ENCODE data around the gene LRBA. TPM values are rescaled to one million over a fixed set of nuclear protein-coding genes. Genes with fewer than 3 reads are reported as not detected.

LRBA gene
- total and polyA plus RNA-seq, 2 donors (not counting 1 experiment from before 2014, with no cell fraction given): 16.4 to 36.7 TPM

DNA sequence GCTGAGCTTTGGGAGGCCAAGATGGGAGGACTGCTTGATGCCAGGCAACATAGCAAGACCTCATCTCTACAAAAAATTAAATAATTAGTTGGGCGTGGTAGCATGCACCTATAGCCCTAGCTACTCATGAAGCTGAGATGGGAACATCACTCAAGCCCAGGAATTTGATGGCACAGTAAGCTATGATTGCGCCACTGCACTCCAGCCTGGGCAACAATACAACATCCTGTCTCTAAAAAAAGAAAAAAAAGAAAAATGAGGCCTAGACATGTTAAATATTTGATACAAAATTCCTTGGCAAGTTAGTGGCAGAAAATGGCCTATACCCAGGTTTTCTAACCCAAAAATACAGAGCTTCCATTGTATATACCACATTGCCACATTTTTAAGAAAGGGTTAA is 521.2 kb downstream of the LRBA start:
- peak; percentile 40 to 44 for DNase-seq (ENCODE audit: low read depth in 2 of 2)

DNA sequence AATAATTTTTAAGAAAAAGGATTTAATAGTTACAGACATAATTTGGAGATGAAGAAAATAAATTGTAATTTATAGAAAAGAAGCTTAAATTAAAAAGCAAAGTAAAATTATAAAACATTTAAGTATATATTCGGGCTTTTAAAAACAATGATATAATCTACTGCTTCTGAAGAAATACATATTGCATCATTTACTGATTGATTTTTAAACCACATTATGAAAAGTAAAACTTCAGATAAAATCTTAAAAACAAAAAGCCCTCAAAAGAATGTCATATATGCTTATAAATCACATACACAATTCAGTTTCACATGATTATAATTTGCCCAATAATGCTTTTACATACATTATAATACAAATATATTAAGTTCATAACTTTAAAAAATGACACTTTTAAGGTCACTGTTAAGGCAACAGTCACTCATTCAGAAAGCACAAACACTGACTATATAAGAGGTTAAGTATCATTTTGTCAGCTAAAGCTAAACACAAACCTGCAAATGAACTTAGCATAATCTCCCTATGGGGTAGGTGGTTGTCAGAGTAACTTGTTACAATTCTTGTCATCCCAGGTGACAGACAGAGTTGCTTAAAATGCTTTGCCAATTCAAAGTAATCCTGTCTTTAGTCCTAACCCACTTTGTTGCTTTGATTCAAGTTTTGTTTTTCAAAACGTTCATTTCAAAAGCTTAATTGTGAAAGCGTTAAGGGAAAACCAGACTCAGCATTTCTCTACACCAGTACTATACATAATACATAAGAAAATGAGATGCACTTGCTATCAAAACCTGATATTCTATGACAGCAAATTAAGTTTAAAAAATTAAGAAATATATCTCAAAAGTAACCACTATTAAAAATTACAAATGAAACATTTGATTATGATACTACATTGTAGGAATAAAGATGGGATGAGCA is 523.7 kb downstream of the LRBA start:
- no peaks in the 10 kb centered on the region for H3K4me1 ChIP-seq (ENCODE audit: control insufficient read depth, extremely low read depth, insufficient read depth, low read length)
- no peak overlapping the region for H3K9ac ChIP-seq (ENCODE audit: insufficient read depth, low read length)
- no peak for DNase-seq (ENCODE audit: low read depth in 2 of 2)
- no peak overlapping the region for H2AFZ ChIP-seq (ENCODE audit: low read length)
- TF ChIP-seq EZH2 (IDR thresholded peaks at IDR 0.05; ENCODE audit: low read length, missing control alignments): no peak
- TF ChIP-seq, protein P1, sequence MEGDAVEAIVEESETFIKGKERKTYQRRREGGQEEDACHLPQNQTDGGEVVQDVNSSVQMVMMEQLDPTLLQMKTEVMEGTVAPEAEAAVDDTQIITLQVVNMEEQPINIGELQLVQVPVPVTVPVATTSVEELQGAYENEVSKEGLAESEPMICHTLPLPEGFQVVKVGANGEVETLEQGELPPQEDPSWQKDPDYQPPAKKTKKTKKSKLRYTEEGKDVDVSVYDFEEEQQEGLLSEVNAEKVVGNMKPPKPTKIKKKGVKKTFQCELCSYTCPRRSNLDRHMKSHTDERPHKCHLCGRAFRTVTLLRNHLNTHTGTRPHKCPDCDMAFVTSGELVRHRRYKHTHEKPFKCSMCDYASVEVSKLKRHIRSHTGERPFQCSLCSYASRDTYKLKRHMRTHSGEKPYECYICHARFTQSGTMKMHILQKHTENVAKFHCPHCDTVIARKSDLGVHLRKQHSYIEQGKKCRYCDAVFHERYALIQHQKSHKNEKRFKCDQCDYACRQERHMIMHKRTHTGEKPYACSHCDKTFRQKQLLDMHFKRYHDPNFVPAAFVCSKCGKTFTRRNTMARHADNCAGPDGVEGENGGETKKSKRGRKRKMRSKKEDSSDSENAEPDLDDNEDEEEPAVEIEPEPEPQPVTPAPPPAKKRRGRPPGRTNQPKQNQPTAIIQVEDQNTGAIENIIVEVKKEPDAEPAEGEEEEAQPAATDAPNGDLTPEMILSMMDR (conservative IDR thresholded peaks at IDR 0.05 in 1 of 2, IDR thresholded peaks at IDR 0.05 in 1 of 2; ENCODE audit: low read depth in 1 of 2, low read length in 2 of 2): no peak
- H3K79me2 ChIP-seq (ENCODE audit: control insufficient read depth, insufficient read depth, low read length): no peaks in the 10 kb centered on the region
- H3K4me2 ChIP-seq (ENCODE audit: extremely low read depth, insufficient read depth, low read length): no peak overlapping the region
- no peaks in the 10 kb centered on the region for H4K20me1 ChIP-seq (ENCODE audit: control insufficient read depth, extremely low read depth, insufficient read depth, low read length)
- no peaks in the 10 kb centered on the region for H3K27me3 ChIP-seq (ENCODE audit: control insufficient read depth, insufficient read depth, low read length)
- H3K27ac ChIP-seq (ENCODE audit: insufficient read depth, low read length): no peak overlapping the region
- no peak overlapping the region for H3K4me3 ChIP-seq (replicated peaks in 1 of 4; ENCODE audit: control extremely low read depth in 1 of 4, insufficient read depth in 1 of 4, low read depth in 3 of 4, low read length in 4 of 4)
- H3K36me3 ChIP-seq (ENCODE audit: control insufficient read depth, insufficient read depth, low read length): no peaks in the 10 kb centered on the region
- H3K9me3 ChIP-seq (ENCODE audit: control insufficient read depth, insufficient read depth, low read depth, low read length): no peaks in the 10 kb centered on the region

More for the DNA sequence above, 521.2 kb downstream of the LRBA start:
- Histone ChIP-seq H3K27ac (ENCODE audit: insufficient read depth, low read length) (no peak overlapping the region), H3K36me3 (ENCODE audit: control insufficient read depth, insufficient read depth, low read length) (no peaks in the 10 kb centered on the region), H3K27me3 (ENCODE audit: control insufficient read depth, insufficient read depth, low read length) (no peaks in the 10 kb centered on the region), H4K20me1 (ENCODE audit: control insufficient read depth, extremely low read depth, insufficient read depth, low read length) (no peaks in the 10 kb centered on the region), H2AFZ (ENCODE audit: low read length) (no peak overlapping the region), H3K4me2 (ENCODE audit: extremely low read depth, insufficient read depth, low read length) (no peak overlapping the region), H3K4me3 (replicated peaks in 1 of 4; ENCODE audit: control extremely low read depth in 1 of 4, insufficient read depth in 1 of 4, low read depth in 3 of 4, low read length in 4 of 4) (no peak overlapping the region), H3K9ac (ENCODE audit: insufficient read depth, low read length) (no peak overlapping the region), H3K79me2 (ENCODE audit: control insufficient read depth, insufficient read depth, low read length) (no peaks in the 10 kb centered on the region), H3K9me3 (ENCODE audit: control insufficient read depth, insufficient read depth, low read depth, low read length) (no peaks in the 10 kb centered on the region), H3K4me1 (ENCODE audit: control insufficient read depth, extremely low read depth, insufficient read depth, low read length) (no peaks in the 10 kb centered on the region)
- TF ChIP-seq EZH2 (IDR thresholded peaks at IDR 0.05; ENCODE audit: low read length, missing control alignments): no peak
- TF ChIP-seq, protein P1 (conservative IDR thresholded peaks at IDR 0.05 in 1 of 2, IDR thresholded peaks at IDR 0.05 in 1 of 2; ENCODE audit: low read depth in 1 of 2, low read length in 2 of 2): no peak

DNA sequence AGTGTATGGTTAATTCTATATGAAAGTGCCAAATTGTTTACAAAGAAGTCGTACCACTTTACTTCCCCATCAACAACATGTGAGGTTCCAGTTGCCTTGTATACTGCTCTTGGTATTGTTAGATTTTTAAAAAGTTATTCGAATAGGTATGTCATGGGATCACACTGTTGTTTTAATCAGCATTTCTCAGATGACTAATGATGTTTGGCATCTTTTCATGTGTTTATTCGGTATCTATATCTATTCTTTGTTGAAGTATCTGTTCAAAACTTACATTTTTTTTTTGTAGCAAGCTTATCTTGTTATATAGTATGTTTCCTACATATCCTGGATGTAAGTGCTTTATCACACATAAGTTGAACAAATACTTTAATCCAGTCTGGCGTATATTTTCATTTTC is 532.5 kb downstream of the LRBA start:
- Histone ChIP-seq H3K79me2 (ENCODE audit: control insufficient read depth, insufficient read depth, low read length) (no peaks in the 10 kb centered on the region), H3K4me1 (ENCODE audit: control insufficient read depth, extremely low read depth, insufficient read depth, low read length) (no peaks in the 10 kb centered on the region), H4K20me1 (ENCODE audit: control insufficient read depth, extremely low read depth, insufficient read depth, low read length) (no peaks in the 10 kb centered on the region), H3K36me3 (ENCODE audit: control insufficient read depth, insufficient read depth, low read length) (no peaks in the 10 kb centered on the region), H3K27ac (ENCODE audit: insufficient read depth, low read length) (no peak overlapping the region), H3K9ac (ENCODE audit: insufficient read depth, low read length) (no peak overlapping the region), H3K4me2 (ENCODE audit: extremely low read depth, insufficient read depth, low read length) (no peak overlapping the region), H3K4me3 (replicated peaks in 1 of 4; ENCODE audit: control extremely low read depth in 1 of 4, insufficient read depth in 1 of 4, low read depth in 3 of 4, low read length in 4 of 4) (no peak overlapping the region), H3K27me3 (ENCODE audit: control insufficient read depth, insufficient read depth, low read length) (no peaks in the 10 kb centered on the region), H2AFZ (ENCODE audit: low read length) (no peak overlapping the region), H3K9me3 (ENCODE audit: control insufficient read depth, insufficient read depth, low read depth, low read length) (no peaks in the 10 kb centered on the region)
- no peak for DNase-seq (ENCODE audit: low read depth in 2 of 2)
- TF ChIP-seq EZH2 (IDR thresholded peaks at IDR 0.05; ENCODE audit: low read length, missing control alignments): no peak
- TF ChIP-seq, protein P1 (conservative IDR thresholded peaks at IDR 0.05 in 1 of 2, IDR thresholded peaks at IDR 0.05 in 1 of 2; ENCODE audit: low read depth in 1 of 2, low read length in 2 of 2): no peak

Measured in fibroblast of lung (primary cell).